OCI-M2 (cell line): Measurements from ENCODE around the gene RDH13.
"Not testable (repeated sequence)": the region's sequence is repeated elsewhere in the genome, so short reads cannot be mapped to it uniquely, and the experiment has no call there.

Source experiments
- DNase-seq: peaks from one replicate; lab custom pipeline; 2025; ENCODE audit not compliant: unreplicated experiment; lab: John Stamatoyannopoulos, UW

Gene RDH13

GRCh38 chr19:55018216-55018615 is 44.7 kb downstream of the RDH13 start:
- DNase-seq = no peak

- no peak for DNase-seq
These were observed 46.9 kb downstream of the RDH13 start for GRCh38 chr19:55016017-55016416.

- DNase-seq = no peak
These were observed 47.8 kb downstream of the RDH13 start for GRCh38 chr19:55015126-55015525.

- DNase-seq = no peak
These were observed 48.2 kb downstream of the RDH13 start for GRCh38 chr19:55014714-55015113.

GRCh38 chr19:55013596-55013995 is 49.4 kb downstream of the RDH13 start:
- DNase-seq = no peak

GRCh38 chr19:55012306-55012705 is 50.6 kb downstream of the RDH13 start:
- DNase-seq = no peak

DNA sequence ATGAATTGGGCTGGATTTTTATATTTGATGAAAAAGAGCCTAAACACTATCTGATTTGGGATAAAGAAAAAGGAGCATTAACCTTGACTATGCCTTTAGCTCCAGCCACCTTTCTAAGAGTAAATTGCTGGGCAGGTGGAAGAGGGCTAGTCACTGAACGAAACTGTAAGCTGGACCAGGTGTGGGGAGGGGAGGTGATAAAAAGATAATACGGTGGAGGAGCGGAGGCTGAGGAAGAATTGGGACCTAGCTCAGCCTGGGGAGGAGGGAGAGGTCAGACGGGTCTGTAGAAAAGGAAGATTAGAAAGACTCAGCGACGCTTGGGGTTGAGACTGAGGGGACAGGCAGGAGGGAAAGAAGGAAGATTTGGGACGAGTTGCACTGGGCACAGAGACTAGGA is 52.4 kb downstream of the RDH13 start:
- not testable (repeated sequence) for DNase-seq

- DNase-seq = not testable (repeated sequence)
These were observed 54.2 kb downstream of the RDH13 start for GRCh38 chr19:55008781-55009180.

- DNase-seq = not testable (repeated sequence)
These were observed 54.8 kb downstream of the RDH13 start for GRCh38 chr19:55008189-55008588.

- not testable (repeated sequence) for DNase-seq
These were observed 55.4 kb downstream of the RDH13 start for GRCh38 chr19:55007537-55007936.

DNA sequence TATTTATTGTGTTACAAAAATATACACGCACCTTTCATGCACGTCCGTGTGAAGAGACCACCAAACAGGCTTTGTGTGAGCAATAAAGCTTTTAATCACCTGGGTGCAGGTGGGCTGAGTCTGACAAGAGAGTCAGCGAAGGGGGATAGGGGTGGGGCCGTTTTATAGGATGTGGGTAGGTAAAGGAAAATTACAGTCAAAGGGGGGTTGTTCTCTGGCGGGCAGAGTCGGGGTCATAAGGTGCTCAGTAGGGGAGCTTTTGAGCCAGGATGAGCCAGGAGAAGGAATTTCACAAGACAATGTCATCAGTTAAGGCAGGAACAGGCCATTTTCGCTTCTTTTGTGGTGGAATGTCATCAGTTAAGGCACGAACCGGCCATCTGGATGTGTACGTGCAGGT is 56.2 kb downstream of the RDH13 start:
- DNase-seq = not testable (repeated sequence)

DNA sequence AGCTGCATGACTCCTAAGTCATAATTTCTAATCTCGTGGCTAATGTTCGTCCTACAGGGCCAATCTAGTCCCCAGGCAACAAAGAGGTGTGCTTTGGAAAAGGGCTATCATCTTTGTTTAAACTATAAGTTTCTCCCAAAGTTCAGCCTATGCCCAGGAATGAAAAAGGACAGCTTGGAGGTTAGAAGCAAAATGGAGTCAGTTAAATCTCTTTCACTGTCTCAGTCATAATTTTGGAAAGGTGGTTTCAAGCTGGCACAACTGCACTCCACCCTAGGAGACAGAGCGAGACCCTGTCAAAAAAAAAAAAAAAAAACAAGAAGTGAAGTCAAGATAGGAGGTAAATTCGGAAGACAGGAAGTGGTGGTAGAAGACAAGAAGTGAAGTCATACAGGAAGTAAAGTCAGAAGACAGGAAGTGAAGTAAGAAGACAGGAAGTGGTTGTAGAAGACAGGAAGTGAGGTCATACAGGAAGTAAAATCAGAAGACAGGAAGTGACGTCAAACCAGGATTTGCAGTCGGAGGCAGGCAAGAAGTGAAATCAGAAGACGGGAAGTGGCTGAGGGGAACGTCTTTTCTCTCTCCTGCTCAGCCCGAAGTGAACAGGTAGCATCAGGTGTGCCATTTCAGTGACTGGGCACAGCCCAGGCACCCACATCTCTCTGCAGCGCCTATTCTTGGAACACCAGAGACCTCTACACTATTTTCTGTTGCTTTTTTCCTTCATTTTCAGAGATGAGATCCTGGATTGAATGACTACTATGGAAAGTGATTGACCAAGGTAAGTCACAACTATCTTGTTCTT is 57.1 kb downstream of the RDH13 start:
- DNase-seq = peak; percentile 93

GRCh38 chr19:55000761-55001160 is 62.2 kb downstream of the RDH13 start:
- DNase-seq = no peak

DNA sequence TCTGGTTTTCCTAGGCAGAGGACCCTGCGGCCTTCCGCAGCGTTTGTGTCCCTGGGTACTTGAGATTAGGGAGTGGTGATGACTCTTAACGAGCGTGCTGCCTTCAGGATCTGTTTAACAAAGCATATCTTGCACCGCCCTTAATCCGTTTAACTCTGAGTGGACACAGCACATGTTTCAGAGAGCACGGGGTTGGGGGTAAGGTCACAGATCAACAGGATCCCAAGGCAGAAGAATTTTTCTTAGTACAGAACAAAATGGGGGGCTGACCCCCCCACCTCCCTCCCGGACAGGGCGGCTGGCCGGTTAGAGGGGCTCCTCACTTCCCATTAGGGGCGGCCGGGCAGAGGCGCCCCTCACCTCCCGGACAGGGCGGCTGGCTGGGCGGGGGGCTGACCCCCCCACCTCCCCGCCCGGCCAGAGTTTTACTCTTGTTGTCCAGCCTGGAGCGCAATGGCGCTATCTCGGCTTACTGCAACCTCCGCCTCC is 64.2 kb downstream of the RDH13 start:
- DNase-seq = not testable (repeated sequence)

DNA sequence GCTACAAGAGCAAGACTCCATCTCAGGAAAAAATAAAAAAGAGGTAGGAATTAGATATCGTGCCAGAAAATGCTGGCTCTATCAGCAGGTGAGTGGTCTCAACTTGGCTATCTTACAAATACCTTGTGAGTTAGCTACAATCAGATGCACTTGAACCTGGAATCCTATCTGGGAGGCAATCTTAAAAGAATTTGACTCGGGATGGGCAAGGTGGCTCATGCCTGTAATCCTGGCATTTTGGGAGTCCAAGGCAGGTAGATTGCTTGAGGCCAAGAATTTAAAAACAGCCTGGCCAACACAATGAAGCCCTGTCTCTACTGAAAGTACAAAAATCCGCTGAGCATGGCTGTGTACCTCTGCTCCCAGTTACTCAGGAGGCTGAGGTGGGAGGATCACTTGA is 67.4 kb downstream of the RDH13 start:
- DNase-seq = no peak
